Caco-2 (cell line): ENCODE measurements around the gene HCFC2. TPM values are rescaled to one million over a fixed set of nuclear protein-coding genes. Genes with fewer than 3 reads are reported as not detected.

Source experiments
- BruUV-seq: library from RNA; stranded (reverse); fragments of 400-500 nt; replicated peaks from 2 replicates; lab custom pipeline; 2021; lab: Mats Ljungman, UMichigan
- CTCF ChIA-PET: fragments of 300-600 bp; sonication (Branson Sonifier 250); formaldehyde crosslinking; loops from one replicate; lab custom pipeline; 2022; ENCODE audit warnings: antibody characterized with exemption; lab: Charles Lee
- POLR2A ChIA-PET: fragments of 300-600 bp; sonication (Branson Sonifier 250); formaldehyde crosslinking; loops from one replicate; lab custom pipeline; 2022; ENCODE audit warnings: antibody characterized with exemption; lab: Charles Lee
- DNase-seq, 2 experiments: peaks; one replicate each; pipeline versions ENCODE4 v3.0.0 to v3.0.0-alpha.2; 2020 to 2022
- H3K27me3 ChIP-seq: replicated peaks from 2 replicates; pipeline ENCODE4 v1.6.0; 2011; ENCODE audit warnings: low read length; ENCODE audit not compliant: control insufficient read depth, insufficient read depth
- H3K36me3 ChIP-seq: 2 replicates; pipeline ENCODE4 v1.5.1; 2011; ENCODE audit warnings: low read length; ENCODE audit not compliant: control insufficient read depth, insufficient read depth
- H3K4me1 ChIP-seq: fragments of 250-450 bp; sonication (Bioruptor Pico); 2 replicates; pipeline ENCODE4 v1.5.1; 2020; ENCODE audit warnings: mild to moderate bottlenecking
- H3K4me3 ChIP-seq: 2 replicates; pipeline ENCODE4 v1.5.1; 2011; ENCODE audit warnings: low read depth, mild to moderate bottlenecking, control low read depth, low read length
- H3K9me3 ChIP-seq: fragments of 250-450 bp; sonication (Bioruptor Pico); 2 replicates; pipeline ENCODE4 v1.5.1; 2020; ENCODE audit warnings: mild to moderate bottlenecking, moderate library complexity
- H3K27ac Mint-ChIP-seq: one replicate; pipeline ENCODE4 v1.8.0; 2022; ENCODE audit warnings: mixed read lengths; ENCODE audit not compliant: unreplicated experiment
- H3K27me3 Mint-ChIP-seq: one replicate; pipeline ENCODE4 v1.8.0; 2022; ENCODE audit warnings: mixed read lengths; ENCODE audit not compliant: insufficient read depth, unreplicated experiment
- H3K36me3 Mint-ChIP-seq: one replicate; pipeline ENCODE4 v1.8.0; 2022; ENCODE audit warnings: mild to moderate bottlenecking, mixed read lengths; ENCODE audit not compliant: insufficient read depth, unreplicated experiment
- H3K4me1 Mint-ChIP-seq: one replicate; pipeline ENCODE4 v1.8.0; 2022; ENCODE audit warnings: low read depth, mixed read lengths; ENCODE audit not compliant: unreplicated experiment
- H3K4me3 Mint-ChIP-seq: one replicate; pipeline ENCODE4 v1.8.0; 2022; ENCODE audit warnings: mild to moderate bottlenecking, moderate library complexity, mixed read lengths; ENCODE audit not compliant: unreplicated experiment
- H3K9me3 Mint-ChIP-seq: one replicate; pipeline ENCODE4 v1.8.0; 2022; ENCODE audit warnings: mixed read lengths; ENCODE audit not compliant: unreplicated experiment
- CTCF ChIP-seq, 2 experiments: fragments of 200-600 bp in 1 of 2; IDR thresholded peaks; 1 replicate in 1 of 2; 2 replicates in 1 of 2; pipeline versions ENCODE4 v1.5.1 to v1.8.0; 2011 to 2022; ENCODE audit warnings: antibody characterized with exemption in 1 of 2, control low read depth in 1 of 2, inconsistent platforms in 1 of 2, low read depth in 1 of 2, low read length in 1 of 2, mild to moderate bottlenecking in 1 of 2, moderate library complexity in 1 of 2; ENCODE audit not compliant: insufficient read depth in 1 of 2, severe bottlenecking in 1 of 2, unreplicated experiment in 1 of 2
- intact Hi-C: fragments of 100-400 bp; cut with micrococcal nuclease; formaldehyde crosslinking; loops from one replicate; pipeline ENCODE4 v1.10.0; 2022; ENCODE audit not compliant: unreplicated experiment
- total RNA-seq: library from RNA; stranded (reverse); gene quantifications from 2 replicates; pipeline ENCODE4 v1.2.3, GENCODE V29; 2022

HCFC2 gene
- total RNA-seq, 1 experiment from 2014 or later, result 4.9 TPM

GRCh38 chr12:104130760-104131159, 66.4 kb downstream of the HCFC2 start:
- no peaks in the 10 kb centered on the region for H3K27me3 ChIP-seq
- ChIA-PET POLR2A (interaction anchor here (0.7 kb wide), 1 partner anchor 1129 kb away, joined by 3 read pairs; no protein-coding TSS in a partner anchor), CTCF (no interaction called here)
- H3K4me3 ChIP-seq, result no peak overlapping the region
- Mint-ChIP-seq H3K36me3 (peaks cover 25% of the 10 kb centered on the region), H3K27ac (no peak overlapping the region), H3K9me3 (no peaks in the 10 kb centered on the region), H3K4me3 (no peak overlapping the region), H3K4me1 (peaks cover 16% of the 10 kb centered on the region), H3K27me3 (no peaks in the 10 kb centered on the region)
- 0 out of 2 replicates have a peak, but pooled peaks cover 4% of the 10 kb centered on the region for H3K4me1 ChIP-seq
- TF ChIP-seq CTCF (IDR thresholded peaks at IDR 0.05; ENCODE audit: insufficient read depth in 1 of 2, low read depth in 1 of 2, low read length in 1 of 2, severe bottlenecking in 1 of 2, unreplicated experiment in 1 of 2), result no peak
- no TSS peak for BruUV-seq
- intact Hi-C loops, result no loop called here
- H3K36me3 ChIP-seq, result peaks cover 3% of the 10 kb centered on the region; the same call in 1 of the 2 replicates
- H3K9me3 ChIP-seq, result no peaks in the 10 kb centered on the region
- no peak for DNase-seq

DNA sequence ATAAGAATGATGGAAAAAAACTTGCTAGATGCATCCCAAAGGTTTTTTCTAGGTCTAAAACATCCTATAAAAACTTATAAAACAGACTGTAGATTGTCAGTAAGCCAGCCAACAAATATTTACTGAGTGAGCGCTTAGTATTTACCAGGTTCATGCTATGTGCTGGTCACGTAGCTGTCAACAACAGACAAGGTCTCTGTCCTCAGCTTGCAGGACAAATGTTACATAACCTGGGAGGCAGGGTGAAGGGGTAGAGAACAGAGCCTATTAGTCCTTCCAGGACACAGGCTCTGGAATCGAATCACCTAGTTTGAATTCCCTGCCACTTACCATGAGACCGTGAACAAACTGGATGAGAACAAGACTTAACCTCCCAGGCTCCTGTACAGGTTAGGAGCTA, 67.3 kb downstream of the HCFC2 start:
- H3K4me3 Mint-ChIP-seq, result no peak overlapping the region
- intact Hi-C loops, result no loop called here
- no peak overlapping the region for H3K4me3 ChIP-seq
- peaks cover 9% of the 10 kb centered on the region; the same call in 1 of the 2 replicates for H3K4me1 ChIP-seq
- no peak overlapping the region for H3K27ac Mint-ChIP-seq
- DNase-seq, result no peak
- POLR2A ChIA-PET, result no interaction called here
- no TSS peak for BruUV-seq
- TF ChIP-seq CTCF (IDR thresholded peaks at IDR 0.05; ENCODE audit: insufficient read depth in 1 of 2, low read depth in 1 of 2, low read length in 1 of 2, severe bottlenecking in 1 of 2, unreplicated experiment in 1 of 2), result no peak
- no peaks in the 10 kb centered on the region for H3K27me3 Mint-ChIP-seq
- no peaks in the 10 kb centered on the region for H3K27me3 ChIP-seq
- H3K4me1 Mint-ChIP-seq, result peaks cover 16% of the 10 kb centered on the region
- H3K36me3 Mint-ChIP-seq, result peaks cover 16% of the 10 kb centered on the region
- peaks cover 3% of the 10 kb centered on the region; the same call in 1 of the 2 replicates for H3K36me3 ChIP-seq
- CTCF ChIA-PET, result no interaction called here
- no peaks in the 10 kb centered on the region for H3K9me3 ChIP-seq
- no peaks in the 10 kb centered on the region for H3K9me3 Mint-ChIP-seq

DNA sequence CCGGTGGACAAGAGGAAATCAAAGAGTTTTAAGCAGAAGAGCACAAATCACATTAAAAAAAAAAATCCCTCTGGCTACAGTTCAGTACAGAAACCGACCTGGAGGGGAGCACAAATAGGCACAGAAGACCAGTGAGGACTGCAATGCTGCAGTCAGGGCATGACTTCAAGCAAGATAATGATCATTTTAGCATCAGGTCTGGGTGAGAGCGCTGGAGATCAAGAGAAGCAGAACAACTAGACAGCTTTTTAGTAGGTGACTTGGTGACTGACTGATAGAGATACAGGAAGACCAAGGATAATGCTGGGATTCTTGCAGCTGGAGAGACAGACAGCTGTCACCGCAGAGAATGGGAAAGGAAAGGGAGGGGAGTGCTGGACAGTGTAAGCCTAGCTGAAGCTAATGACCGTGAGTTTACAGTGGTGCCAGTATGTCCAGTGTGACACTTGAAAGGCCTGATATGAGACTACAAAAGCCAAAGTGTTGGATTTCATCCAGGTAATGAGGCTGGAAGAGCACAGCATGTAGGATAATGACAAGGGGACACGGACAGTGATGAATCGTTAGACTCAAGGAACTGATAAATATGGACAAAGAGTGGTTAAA, 68.1 kb downstream of the HCFC2 start:
- Mint-ChIP-seq H3K27me3 (no peaks in the 10 kb centered on the region), H3K4me1 (peaks cover 16% of the 10 kb centered on the region), H3K4me3 (no peak overlapping the region), H3K36me3 (peaks cover 12% of the 10 kb centered on the region), H3K9me3 (no peaks in the 10 kb centered on the region), H3K27ac (no peak overlapping the region)
- Histone ChIP-seq H3K4me1 (peaks cover 11% of the 10 kb centered on the region; the same call in 1 of the 2 replicates), H3K4me3 (no peak overlapping the region), H3K36me3 (peaks cover 3% of the 10 kb centered on the region; the same call in 1 of the 2 replicates), H3K9me3 (no peaks in the 10 kb centered on the region), H3K27me3 (no peaks in the 10 kb centered on the region)
- intact Hi-C loops, result no loop called here
- TF ChIP-seq CTCF (IDR thresholded peaks at IDR 0.05; ENCODE audit: insufficient read depth in 1 of 2, low read depth in 1 of 2, low read length in 1 of 2, severe bottlenecking in 1 of 2, unreplicated experiment in 1 of 2), result no peak
- no peak for DNase-seq
- CTCF ChIA-PET, result no interaction called here
- no TSS peak for BruUV-seq
- POLR2A ChIA-PET, result no interaction called here
